Activated T-cell treated with anti-CD3 and anti-CD28 coated beads, Interleukin-2, amount 50 U/mL, for 48 hours (primary cell): Measurements from ENCODE around the gene COL11A1.

ENCODE experiments used
- DNase-seq, 2 experiments: peaks; one replicate each; pipeline ENCODE4 v3.0.0-alpha.2; 2020

COL11A1 gene

DNA sequence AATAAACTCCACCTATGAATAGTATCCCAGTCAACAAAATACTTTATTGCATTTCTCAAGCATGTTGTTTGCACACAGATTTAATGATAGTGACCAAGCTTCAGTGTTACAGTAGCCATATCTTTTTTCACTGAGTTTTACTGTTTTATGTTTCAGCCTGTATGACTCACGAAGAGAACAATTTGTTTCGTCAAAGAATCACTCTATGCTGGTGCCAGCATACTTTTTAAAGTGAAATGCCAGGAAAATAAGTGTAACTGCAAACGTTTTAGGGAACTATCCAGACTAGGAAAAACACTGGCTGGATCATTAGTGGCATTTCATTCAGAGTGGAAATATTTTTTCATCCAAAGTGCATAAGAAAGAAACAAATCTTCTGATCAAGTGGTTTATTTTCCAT lies 210.8 kb downstream of the COL11A1 start:
- DNase-seq, result no peak

DNA sequence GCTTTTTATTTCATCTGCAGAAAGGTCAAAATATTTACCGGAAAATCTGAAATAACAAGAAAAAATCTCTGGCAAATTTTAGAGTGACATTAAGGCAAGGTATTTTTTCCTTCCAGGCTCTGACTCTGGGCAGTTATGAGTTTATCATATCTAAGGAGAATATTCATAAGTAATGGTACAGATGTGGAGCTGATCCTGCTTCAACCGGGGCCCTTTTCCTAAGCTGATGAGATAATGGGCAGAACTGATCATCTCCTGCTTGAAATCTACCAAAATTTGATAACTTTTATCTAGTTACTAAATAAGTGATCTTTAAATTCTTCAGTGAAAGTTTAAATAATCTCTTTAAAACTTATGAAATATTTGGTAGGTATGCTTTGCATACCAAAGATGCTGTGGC lies 211.6 kb downstream of the COL11A1 start:
- no peak for DNase-seq

- DNase-seq, result no peak
Measured at GRCh38 chr1:102896286-102896685, 212.0 kb downstream of the COL11A1 start.

DNA sequence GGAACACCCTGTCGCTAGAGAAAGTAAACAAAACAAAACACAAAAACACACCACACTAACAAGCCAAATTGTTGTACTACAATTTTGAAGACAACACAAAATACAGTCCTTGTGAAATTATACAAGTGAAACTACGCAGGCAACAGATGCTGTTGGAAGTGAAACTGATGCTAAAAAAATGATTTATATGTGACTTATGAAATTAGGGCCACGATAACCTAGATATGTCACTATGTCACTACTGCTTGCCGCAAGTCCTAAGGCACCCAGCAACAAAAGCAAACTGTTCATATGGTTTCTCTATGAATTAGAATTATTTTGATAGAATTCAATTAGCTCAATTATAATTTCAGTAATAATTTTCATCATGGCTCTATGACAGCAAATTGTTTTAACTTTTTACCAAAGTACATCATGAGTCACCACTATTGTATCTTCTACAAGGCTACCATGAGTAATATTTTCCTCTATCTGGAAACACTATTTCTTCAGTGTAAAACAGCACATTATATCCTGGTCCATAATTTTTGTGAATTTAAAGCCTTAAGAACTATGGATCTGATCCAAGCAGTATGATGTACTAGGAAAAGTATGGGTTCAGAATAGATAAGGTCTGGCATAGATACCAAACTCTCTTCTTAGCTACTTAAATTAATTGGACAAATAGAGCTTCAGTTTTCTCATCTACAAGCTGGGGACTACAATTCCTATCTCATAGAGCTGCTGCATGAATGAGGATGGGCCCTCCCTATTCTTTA lies 216.3 kb downstream of the COL11A1 start:
- no peak for DNase-seq

DNA sequence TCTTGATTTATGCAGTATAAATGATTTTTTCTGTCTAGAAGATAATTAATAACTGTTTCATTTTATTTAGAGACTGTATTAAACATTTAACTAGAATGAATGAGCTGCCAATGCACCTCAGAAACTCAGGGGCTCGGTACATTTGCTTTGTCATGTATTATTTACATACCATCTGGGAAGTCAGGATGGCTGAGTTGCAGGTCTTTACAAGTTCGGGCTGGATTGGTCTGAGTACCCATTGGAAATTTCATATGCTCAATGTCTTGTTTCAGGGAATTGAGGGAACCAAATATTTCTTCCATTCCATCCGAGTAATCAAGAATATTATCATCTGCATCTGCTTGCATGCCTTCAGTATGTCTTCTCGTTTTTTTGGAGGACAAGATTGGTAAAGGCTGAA lies 221.7 kb downstream of the COL11A1 start:
- no peak for DNase-seq

GRCh38 chr1:102884238-102884637 lies 224.1 kb downstream of the COL11A1 start:
- no peak for DNase-seq

GRCh38 chr1:102879439-102879993 lies 228.8 kb downstream of the COL11A1 start:
- DNase-seq, result no peak

DNA sequence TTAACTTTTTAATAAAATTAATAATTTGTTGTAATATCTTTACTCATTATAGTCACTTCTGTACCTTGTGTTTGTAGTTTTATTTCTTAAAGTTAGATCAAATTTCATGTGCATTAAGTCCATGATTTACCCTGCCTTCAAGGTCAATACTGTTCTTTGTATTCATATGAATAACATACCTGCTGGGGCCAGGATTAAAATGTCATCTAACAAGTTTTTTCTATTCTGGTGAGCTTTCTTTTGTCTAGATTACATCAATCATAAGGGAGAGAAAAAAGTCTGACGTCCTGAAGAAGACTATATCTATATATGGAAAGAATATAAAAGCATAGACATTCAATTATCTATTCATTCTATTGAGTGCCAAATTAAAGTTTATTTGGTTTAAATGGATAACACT lies 232.6 kb downstream of the COL11A1 start:
- DNase-seq, result no peak

GRCh38 chr1:102872526-102872925 lies 235.8 kb downstream of the COL11A1 start:
- DNase-seq, result no peak

- DNase-seq, result no peak
Measured at GRCh38 chr1:102872097-102872496, 236.2 kb downstream of the COL11A1 start.

GRCh38 chr1:102863704-102864103 lies 244.6 kb downstream of the COL11A1 start:
- no peak for DNase-seq

DNA sequence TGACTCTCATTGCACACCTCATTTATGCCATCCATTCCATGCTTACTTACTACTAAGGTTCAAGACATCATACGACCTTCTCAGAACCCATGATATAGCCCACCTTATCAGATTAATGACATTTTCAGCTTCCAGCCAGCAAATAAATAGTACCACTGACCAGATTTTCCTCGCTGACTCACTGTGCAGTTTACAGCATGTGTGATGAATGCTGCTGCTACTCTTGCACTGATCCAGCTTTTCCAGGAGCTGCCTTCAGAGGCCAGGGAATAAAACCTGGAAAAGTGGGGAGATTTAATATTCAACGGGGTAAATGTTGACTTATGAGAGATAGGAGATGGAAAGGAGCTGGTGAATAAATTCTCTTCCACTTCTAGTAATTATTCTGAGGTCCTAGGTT lies 247.1 kb downstream of the COL11A1 start:
- no peak for DNase-seq

- DNase-seq, result no peak
Measured at GRCh38 chr1:102858695-102859094, 249.6 kb downstream of the COL11A1 start.

- DNase-seq, result no peak
Measured at GRCh38 chr1:102857251-102857650, 251.1 kb downstream of the COL11A1 start.

DNA sequence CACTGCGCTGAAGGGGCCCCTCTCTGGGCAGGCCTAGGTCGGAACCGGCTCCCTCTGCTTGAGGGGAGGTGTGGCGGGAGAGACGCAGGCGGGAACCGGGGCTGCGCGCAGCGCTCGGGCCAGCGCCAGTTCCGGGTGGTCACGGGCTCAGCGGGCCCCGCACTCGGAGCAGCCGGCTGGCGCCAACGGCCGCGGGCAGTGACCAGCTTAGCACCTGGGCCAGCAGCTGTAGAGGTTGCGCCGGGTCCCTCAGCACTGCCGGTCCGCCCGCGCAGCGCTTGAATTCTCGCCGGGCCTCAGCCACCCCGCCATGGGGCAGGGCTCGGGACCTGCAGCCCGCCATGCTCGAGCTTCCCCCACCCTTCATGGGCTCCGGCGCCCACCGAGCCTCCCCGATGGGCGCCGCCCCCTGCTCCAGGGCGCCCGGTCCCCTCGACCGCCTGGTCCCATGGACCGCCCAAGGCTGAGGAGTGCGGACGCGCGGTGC lies 254.6 kb downstream of the COL11A1 start:
- DNase-seq, result no peak

DNA sequence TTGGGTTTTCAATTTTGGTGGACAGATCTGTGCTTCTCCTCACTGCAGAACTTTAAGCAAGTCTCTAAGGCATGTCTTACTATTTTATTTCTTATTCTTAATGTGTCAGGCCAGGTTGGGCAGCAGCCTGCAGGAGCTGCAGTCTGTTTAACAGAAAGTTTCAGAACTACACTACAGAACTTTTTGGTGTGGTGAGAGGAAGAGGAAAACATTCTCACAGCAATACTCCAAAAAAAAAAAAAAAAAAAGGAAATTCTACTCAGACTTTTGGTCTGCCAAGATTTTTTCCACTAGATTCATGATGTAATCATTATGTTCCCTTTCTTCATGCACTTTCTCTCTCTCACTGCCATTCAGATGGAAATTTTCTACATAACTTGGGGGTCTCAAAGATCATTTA lies 255.2 kb downstream of the COL11A1 start:
- no peak for DNase-seq

- no peak for DNase-seq
Measured at GRCh38 chr1:102852613-102853012, 255.7 kb downstream of the COL11A1 start.

GRCh38 chr1:102851616-102852015 lies 256.7 kb downstream of the COL11A1 start:
- DNase-seq, result no peak

DNA sequence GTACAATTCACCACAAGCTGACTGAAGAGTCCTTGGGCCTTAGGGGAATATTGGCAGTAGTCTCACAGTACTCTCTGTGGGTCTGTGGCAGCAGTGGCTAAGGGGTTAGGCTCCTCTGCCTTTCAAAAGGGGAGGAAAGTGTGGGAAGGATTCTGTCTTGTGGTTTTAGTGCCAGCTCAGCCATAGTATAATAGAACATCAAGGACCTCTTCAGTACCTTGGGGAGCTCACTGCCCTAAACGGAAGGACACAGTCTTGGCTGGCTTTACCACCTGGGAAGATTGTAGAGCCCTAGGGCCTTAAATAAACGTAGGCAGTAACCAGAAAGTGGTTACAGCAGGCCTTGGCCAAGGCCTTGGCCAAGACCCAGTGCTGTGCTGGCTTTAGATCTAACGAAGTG lies 265.7 kb downstream of the COL11A1 start:
- DNase-seq, result no peak

GRCh38 chr1:102840741-102841140 lies 267.6 kb downstream of the COL11A1 start:
- DNase-seq, result no peak

GRCh38 chr1:102838016-102838415 lies 270.3 kb downstream of the COL11A1 start:
- no peak for DNase-seq

GRCh38 chr1:102837551-102837950 lies 270.8 kb downstream of the COL11A1 start:
- DNase-seq, result no peak

- no peak for DNase-seq
Measured at GRCh38 chr1:102836991-102837390, 271.3 kb downstream of the COL11A1 start.

- no peak for DNase-seq
Measured at GRCh38 chr1:102834688-102835320, 273.5 kb downstream of the COL11A1 start.
